Neural cell (in vitro differentiated cells): ENCODE results near the gene SLC30A5.

Experiments used
- EP300 ChIP-seq: fragments of 450-650 bp; conservative IDR thresholded peaks from 2 replicates; pipeline ENCODE4 v1.6.1; 2014; ENCODE audit warnings: antibody characterized with exemption, mild to moderate bottlenecking, moderate library complexity; ENCODE audit not compliant: poor library complexity, severe bottlenecking
- EZH2 ChIP-seq: fragments of 200-600, 300-800 bp; shearing (Covaris generic), sonication (generic); IDR thresholded peaks from 2 replicates; pipeline ENCODE4 v1.6.1; 2014; ENCODE audit warnings: antibody characterized with exemption, low read length, borderline replicate concordance, mild to moderate bottlenecking; ENCODE audit not compliant: insufficient read depth, poor library complexity, severe bottlenecking
- POLR2AphosphoS5 ChIP-seq: IDR thresholded peaks from 2 replicates; pipeline ENCODE4 v1.6.1; 2012
- RAD21 ChIP-seq: fragments of 450-650 bp; conservative IDR thresholded peaks from 2 replicates; pipeline ENCODE4 v1.6.1; 2014; ENCODE audit warnings: antibody characterized with exemption, mild to moderate bottlenecking, moderate library complexity
- SMC3 ChIP-seq: fragments of 450-650 bp; conservative IDR thresholded peaks from 2 replicates; pipeline ENCODE4 v1.6.1; 2014; ENCODE audit warnings: antibody characterized with exemption, mild to moderate bottlenecking, moderate library complexity; ENCODE audit not compliant: poor library complexity
- TAF1 ChIP-seq: IDR thresholded peaks from 2 replicates; pipeline ENCODE4 v1.6.1; 2012; ENCODE audit warnings: low read depth
- TF ChIP-seq, protein P1 (sequence below): fragments of 450-650 bp; IDR thresholded peaks from 2 replicates; pipeline ENCODE4 v1.5.1; 2014; ENCODE audit warnings: antibody characterized with exemption, mild to moderate bottlenecking, moderate library complexity; ENCODE audit not compliant: poor library complexity, severe bottlenecking
- TF ChIP-seq, protein P2 (sequence below): IDR thresholded peaks from 2 replicates; pipeline ENCODE4 v1.6.1; 2012; ENCODE audit warnings: borderline replicate concordance

DNA sequence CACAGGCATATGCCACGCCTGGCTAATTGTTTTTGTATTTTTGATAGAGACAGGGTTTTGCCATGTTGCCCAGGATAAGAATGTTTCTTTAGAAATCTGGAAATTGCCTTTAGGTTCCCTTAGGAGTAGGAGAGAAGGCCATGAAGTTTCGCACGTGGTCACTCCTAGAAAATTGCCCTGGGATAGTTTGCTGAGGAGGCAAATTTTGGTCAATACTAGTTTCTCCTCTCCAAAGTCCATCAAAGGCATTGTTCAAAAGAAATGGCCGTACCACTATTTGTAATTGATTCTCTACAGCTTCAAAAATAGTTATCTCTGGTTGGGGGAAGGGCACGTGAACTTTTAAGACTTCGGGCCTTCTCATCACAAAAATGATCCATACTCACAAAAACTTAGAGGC, 845 bp upstream of the SLC30A5 start:
- TF ChIP-seq SMC3 (no peak), TAF1 (no peak), RAD21 (no peak), EZH2 (no peak), EP300 (no peak), POLR2AphosphoS5 (no peak)
- TF ChIP-seq, protein P1, sequence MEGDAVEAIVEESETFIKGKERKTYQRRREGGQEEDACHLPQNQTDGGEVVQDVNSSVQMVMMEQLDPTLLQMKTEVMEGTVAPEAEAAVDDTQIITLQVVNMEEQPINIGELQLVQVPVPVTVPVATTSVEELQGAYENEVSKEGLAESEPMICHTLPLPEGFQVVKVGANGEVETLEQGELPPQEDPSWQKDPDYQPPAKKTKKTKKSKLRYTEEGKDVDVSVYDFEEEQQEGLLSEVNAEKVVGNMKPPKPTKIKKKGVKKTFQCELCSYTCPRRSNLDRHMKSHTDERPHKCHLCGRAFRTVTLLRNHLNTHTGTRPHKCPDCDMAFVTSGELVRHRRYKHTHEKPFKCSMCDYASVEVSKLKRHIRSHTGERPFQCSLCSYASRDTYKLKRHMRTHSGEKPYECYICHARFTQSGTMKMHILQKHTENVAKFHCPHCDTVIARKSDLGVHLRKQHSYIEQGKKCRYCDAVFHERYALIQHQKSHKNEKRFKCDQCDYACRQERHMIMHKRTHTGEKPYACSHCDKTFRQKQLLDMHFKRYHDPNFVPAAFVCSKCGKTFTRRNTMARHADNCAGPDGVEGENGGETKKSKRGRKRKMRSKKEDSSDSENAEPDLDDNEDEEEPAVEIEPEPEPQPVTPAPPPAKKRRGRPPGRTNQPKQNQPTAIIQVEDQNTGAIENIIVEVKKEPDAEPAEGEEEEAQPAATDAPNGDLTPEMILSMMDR = no peak
- TF ChIP-seq, protein P2, sequence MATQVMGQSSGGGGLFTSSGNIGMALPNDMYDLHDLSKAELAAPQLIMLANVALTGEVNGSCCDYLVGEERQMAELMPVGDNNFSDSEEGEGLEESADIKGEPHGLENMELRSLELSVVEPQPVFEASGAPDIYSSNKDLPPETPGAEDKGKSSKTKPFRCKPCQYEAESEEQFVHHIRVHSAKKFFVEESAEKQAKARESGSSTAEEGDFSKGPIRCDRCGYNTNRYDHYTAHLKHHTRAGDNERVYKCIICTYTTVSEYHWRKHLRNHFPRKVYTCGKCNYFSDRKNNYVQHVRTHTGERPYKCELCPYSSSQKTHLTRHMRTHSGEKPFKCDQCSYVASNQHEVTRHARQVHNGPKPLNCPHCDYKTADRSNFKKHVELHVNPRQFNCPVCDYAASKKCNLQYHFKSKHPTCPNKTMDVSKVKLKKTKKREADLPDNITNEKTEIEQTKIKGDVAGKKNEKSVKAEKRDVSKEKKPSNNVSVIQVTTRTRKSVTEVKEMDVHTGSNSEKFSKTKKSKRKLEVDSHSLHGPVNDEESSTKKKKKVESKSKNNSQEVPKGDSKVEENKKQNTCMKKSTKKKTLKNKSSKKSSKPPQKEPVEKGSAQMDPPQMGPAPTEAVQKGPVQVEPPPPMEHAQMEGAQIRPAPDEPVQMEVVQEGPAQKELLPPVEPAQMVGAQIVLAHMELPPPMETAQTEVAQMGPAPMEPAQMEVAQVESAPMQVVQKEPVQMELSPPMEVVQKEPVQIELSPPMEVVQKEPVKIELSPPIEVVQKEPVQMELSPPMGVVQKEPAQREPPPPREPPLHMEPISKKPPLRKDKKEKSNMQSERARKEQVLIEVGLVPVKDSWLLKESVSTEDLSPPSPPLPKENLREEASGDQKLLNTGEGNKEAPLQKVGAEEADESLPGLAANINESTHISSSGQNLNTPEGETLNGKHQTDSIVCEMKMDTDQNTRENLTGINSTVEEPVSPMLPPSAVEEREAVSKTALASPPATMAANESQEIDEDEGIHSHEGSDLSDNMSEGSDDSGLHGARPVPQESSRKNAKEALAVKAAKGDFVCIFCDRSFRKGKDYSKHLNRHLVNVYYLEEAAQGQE = no peak
